Femur (tissue), 1 donor: ENCODE data around the gene MIA.
"Not testable (repeated sequence)": the region's sequence is repeated elsewhere in the genome, so short reads cannot be mapped to it uniquely, and the experiment has no call there.

Experiments used
- DNase-seq: peaks from one replicate; pipeline ENCODE4 v3.0.0-alpha.2; 2017

The MIA gene

GRCh38 chr19:40825460-40826095, 50.3 kb downstream of the MIA start:
- not testable (repeated sequence) for DNase-seq

GRCh38 chr19:40826312-40826698, 51.0 kb downstream of the MIA start:
- DNase-seq, result not testable (repeated sequence)

DNA sequence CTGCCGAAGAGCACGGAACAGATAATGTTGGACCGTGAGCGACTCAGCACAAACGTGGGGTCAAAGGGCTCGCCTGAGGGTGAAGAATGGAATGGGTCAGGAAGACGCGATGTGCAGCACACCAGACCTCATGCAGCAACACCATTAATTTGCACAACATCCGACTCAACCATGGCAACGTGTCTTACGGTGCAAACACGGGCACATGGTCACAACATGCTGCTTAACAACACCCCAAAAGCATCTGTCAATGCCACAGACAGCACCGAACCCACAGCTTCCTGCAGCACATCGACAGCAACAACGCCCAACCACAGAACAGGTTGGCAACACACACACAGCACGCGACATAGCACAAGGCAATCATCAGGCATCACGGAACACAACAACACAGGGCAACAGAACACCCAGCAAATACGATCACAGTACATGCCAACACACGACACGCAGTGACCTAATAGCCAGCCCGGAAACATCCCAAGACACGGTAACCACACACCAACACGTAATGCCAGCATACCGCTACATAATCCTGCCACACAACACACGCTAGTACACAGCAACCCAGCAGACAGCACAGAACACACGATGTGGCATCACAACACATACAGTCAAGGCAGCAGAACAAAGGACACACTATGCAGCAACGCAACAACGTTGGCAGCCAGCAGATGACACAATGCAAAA, 51.5 kb downstream of the MIA start:
- DNase-seq, result not testable (repeated sequence)
